ENCODE results near the gene DNAH17.

The DNAH17 gene

GRCh38 chr17:78576389-78577112 lies 645 bp downstream of the DNAH17 start:
- no peak for DNase-seq (ENCODE audit: low read depth in 3 of 3, low spot score in 1 of 3)

- no peak for DNase-seq (ENCODE audit: low read depth in 3 of 3, low spot score in 1 of 3)
These were observed 1.3 kb downstream of the DNAH17 start for GRCh38 chr17:78575899-78576298.

GRCh38 chr17:78575340-78575739 lies 1.9 kb downstream of the DNAH17 start:
- DNase-seq (ENCODE audit: low read depth in 3 of 3, low spot score in 1 of 3), result no peak

- no peak for DNase-seq (ENCODE audit: low read depth in 3 of 3, low spot score in 1 of 3)
These were observed 3.2 kb downstream of the DNAH17 start for GRCh38 chr17:78573955-78574354.

GRCh38 chr17:78572239-78573205 lies 4.7 kb downstream of the DNAH17 start:
- DNase-seq (ENCODE audit: low read depth in 3 of 3, low spot score in 1 of 3), result no peak

GRCh38 chr17:78571329-78571728 lies 5.9 kb downstream of the DNAH17 start:
- DNase-seq (ENCODE audit: low read depth in 3 of 3, low spot score in 1 of 3), result no peak

- DNase-seq (ENCODE audit: low read depth in 3 of 3, low spot score in 1 of 3), result no peak
These were observed 8.6 kb downstream of the DNAH17 start for GRCh38 chr17:78568494-78569115.

- DNase-seq (ENCODE audit: low read depth in 3 of 3, low spot score in 1 of 3), result no peak
These were observed 9.2 kb downstream of the DNAH17 start for GRCh38 chr17:78567991-78568390.

- DNase-seq (ENCODE audit: low read depth in 3 of 3, low spot score in 1 of 3), result no peak
These were observed 10.2 kb downstream of the DNAH17 start for GRCh38 chr17:78566947-78567346.

- no peak for DNase-seq (ENCODE audit: low read depth in 3 of 3, low spot score in 1 of 3)
These were observed 13.7 kb downstream of the DNAH17 start for GRCh38 chr17:78563189-78564145.

GRCh38 chr17:78562734-78563133 lies 14.5 kb downstream of the DNAH17 start:
- no peak for DNase-seq (ENCODE audit: low read depth in 3 of 3, low spot score in 1 of 3)

GRCh38 chr17:78561166-78561565 lies 16.0 kb downstream of the DNAH17 start:
- DNase-seq (ENCODE audit: low read depth in 3 of 3, low spot score in 1 of 3), result no peak

GRCh38 chr17:78560731-78561130 lies 16.5 kb downstream of the DNAH17 start:
- no peak for DNase-seq (ENCODE audit: low read depth in 3 of 3, low spot score in 1 of 3)

GRCh38 chr17:78559749-78560368 lies 17.3 kb downstream of the DNAH17 start:
- no peak for DNase-seq (ENCODE audit: low read depth in 3 of 3, low spot score in 1 of 3)

- DNase-seq (ENCODE audit: low read depth in 3 of 3, low spot score in 1 of 3), result no peak
These were observed 18.2 kb downstream of the DNAH17 start for GRCh38 chr17:78558989-78559388.

- no peak for DNase-seq (ENCODE audit: low read depth in 3 of 3, low spot score in 1 of 3)
These were observed 18.9 kb downstream of the DNAH17 start for GRCh38 chr17:78558181-78558850.

- no peak for DNase-seq (ENCODE audit: low read depth in 3 of 3, low spot score in 1 of 3)
These were observed 19.6 kb downstream of the DNAH17 start for GRCh38 chr17:78557598-78558039.

- no peak for DNase-seq (ENCODE audit: low read depth in 3 of 3, low spot score in 1 of 3)
These were observed 20.4 kb downstream of the DNAH17 start for GRCh38 chr17:78556812-78557211.

- DNase-seq (ENCODE audit: low read depth in 3 of 3, low spot score in 1 of 3), result no peak
These were observed 21.3 kb downstream of the DNAH17 start for GRCh38 chr17:78555746-78556401.

Data from stimulated activated CD4-positive, alpha-beta T cell treated with anti-CD3 and anti-CD28 coated beads, TNF-alpha, amount 100 ng/mL, for 1 hour (primary cell).